TTC549 (cell line): ENCODE results near the gene SLA2.
"Not testable (repeated sequence)": the region's sequence is repeated elsewhere in the genome, so short reads cannot be mapped to it uniquely, and the experiment has no call there.

Source experiments
- FAIRE-seq: peaks from 2 replicates; lab custom pipeline; 2012; peaks lifted over from hg19 to GRCh38; lab: Jason Lieb, UNC

The SLA2 gene

GRCh38 chr20:36645998-36646397 lies at the start of gene SLA2:
SLA2 (minus strand) TSS chr20:36646196; CDS start chr20:36641335, 4,861 bp downstream.
- no peak for FAIRE-seq

- not testable (repeated sequence) for FAIRE-seq
Observed at GRCh38 chr20:36695467-36695866, 49.5 kb upstream of the SLA2 start.

- no peak for FAIRE-seq
Observed at GRCh38 chr20:36688630-36689029, 42.6 kb upstream of the SLA2 start.

GRCh38 chr20:36687850-36688249 lies 41.9 kb upstream of the SLA2 start:
- no peak for FAIRE-seq

GRCh38 chr20:36686944-36687343 lies 40.9 kb upstream of the SLA2 start:
- FAIRE-seq, result no peak

- FAIRE-seq, result no peak
Observed at GRCh38 chr20:36686504-36686903, 40.5 kb upstream of the SLA2 start.

- no peak for FAIRE-seq
Observed at GRCh38 chr20:36684747-36685146, 38.8 kb upstream of the SLA2 start.

- FAIRE-seq, result no peak
Observed at GRCh38 chr20:36682311-36682710, 36.3 kb upstream of the SLA2 start.

- FAIRE-seq, result no peak
Observed at GRCh38 chr20:36677422-36677771, 31.4 kb upstream of the SLA2 start.

- no peak for FAIRE-seq
Observed at GRCh38 chr20:36676701-36677421, 30.9 kb upstream of the SLA2 start.

- FAIRE-seq, result not testable (repeated sequence)
Observed at GRCh38 chr20:36675545-36675944, 29.5 kb upstream of the SLA2 start.

GRCh38 chr20:36672991-36673390 lies 27.0 kb upstream of the SLA2 start:
- FAIRE-seq, result no peak

GRCh38 chr20:36670665-36671357 lies 24.8 kb upstream of the SLA2 start:
- no peak for FAIRE-seq

GRCh38 chr20:36666181-36666740 lies 20.3 kb upstream of the SLA2 start:
- FAIRE-seq, result no peak

GRCh38 chr20:36663031-36663430 lies 17.0 kb upstream of the SLA2 start:
- no peak for FAIRE-seq

GRCh38 chr20:36658300-36658699 lies 12.3 kb upstream of the SLA2 start:
- FAIRE-seq, result no peak

GRCh38 chr20:36656733-36657132 lies 10.7 kb upstream of the SLA2 start:
- no peak for FAIRE-seq

- no peak for FAIRE-seq
Observed at GRCh38 chr20:36655004-36655403, 9.0 kb upstream of the SLA2 start.

- no peak for FAIRE-seq
Observed at GRCh38 chr20:36654506-36654905, 8.5 kb upstream of the SLA2 start.

- FAIRE-seq, result no peak
Observed at GRCh38 chr20:36653456-36653855, 7.5 kb upstream of the SLA2 start.

GRCh38 chr20:36647196-36648121 lies 1.5 kb upstream of the SLA2 start:
- FAIRE-seq, result no peak

- FAIRE-seq, result no peak
Observed at GRCh38 chr20:36646678-36647077, 682 bp upstream of the SLA2 start.

GRCh38 chr20:36645353-36645752 lies 643 bp downstream of the SLA2 start:
- FAIRE-seq, result no peak
